Mammary epithelial cell (primary cell): ENCODE data around the gene FGF12.
A peak's percentile ranks its signal among the peaks of the same experiment; 100 is the strongest.

Experiments
- EZH2 ChIP-seq: IDR thresholded peaks from 2 replicates; pipeline ENCODE4 v1.6.1; 2012; ENCODE audit warnings: low read length, inconsistent platforms, borderline replicate concordance
- TF ChIP-seq, protein P1 (sequence below), 2 donors: IDR thresholded peaks in 1 of 2; conservative IDR thresholded peaks in 1 of 2; 2 replicates each; pipeline ENCODE4 v1.5.1; 2011 to 2012; ENCODE audit warnings: inconsistent platforms in 2 of 2, low read length in 2 of 2, mild to moderate bottlenecking in 2 of 2, control low read depth in 1 of 2, low read depth in 1 of 2; ENCODE audit not compliant: insufficient read depth in 1 of 2; ENCODE audit errors: extremely low read depth in 1 of 2

DNA sequence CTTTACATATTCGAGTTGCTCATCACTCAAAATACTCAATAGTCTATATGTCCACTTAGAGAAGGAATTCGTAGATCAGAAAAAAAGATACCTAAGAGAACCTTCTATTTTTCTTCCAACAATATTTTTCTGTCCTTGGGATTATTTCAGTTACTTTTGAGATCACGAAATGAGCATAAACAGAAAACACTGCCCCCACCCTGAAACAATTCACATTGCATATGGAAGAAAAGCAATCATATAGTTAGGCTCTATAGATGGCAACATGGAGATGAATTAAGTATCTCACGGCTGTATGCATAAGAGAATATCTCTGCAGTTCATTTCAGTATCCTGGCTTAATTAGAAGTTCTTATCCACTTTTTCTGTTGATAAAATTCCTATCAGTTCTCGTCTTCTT lies 391.1 kb downstream of the FGF12 start:
- TF ChIP-seq, protein P1, sequence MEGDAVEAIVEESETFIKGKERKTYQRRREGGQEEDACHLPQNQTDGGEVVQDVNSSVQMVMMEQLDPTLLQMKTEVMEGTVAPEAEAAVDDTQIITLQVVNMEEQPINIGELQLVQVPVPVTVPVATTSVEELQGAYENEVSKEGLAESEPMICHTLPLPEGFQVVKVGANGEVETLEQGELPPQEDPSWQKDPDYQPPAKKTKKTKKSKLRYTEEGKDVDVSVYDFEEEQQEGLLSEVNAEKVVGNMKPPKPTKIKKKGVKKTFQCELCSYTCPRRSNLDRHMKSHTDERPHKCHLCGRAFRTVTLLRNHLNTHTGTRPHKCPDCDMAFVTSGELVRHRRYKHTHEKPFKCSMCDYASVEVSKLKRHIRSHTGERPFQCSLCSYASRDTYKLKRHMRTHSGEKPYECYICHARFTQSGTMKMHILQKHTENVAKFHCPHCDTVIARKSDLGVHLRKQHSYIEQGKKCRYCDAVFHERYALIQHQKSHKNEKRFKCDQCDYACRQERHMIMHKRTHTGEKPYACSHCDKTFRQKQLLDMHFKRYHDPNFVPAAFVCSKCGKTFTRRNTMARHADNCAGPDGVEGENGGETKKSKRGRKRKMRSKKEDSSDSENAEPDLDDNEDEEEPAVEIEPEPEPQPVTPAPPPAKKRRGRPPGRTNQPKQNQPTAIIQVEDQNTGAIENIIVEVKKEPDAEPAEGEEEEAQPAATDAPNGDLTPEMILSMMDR (conservative IDR thresholded peaks at IDR 0.05 in 1 of 2, IDR thresholded peaks at IDR 0.05 in 1 of 2; ENCODE audit: extremely low read depth in 1 of 2, insufficient read depth in 1 of 2, low read depth in 1 of 2, low read length in 2 of 2), result peak; percentile 20 to 21
- no peak for TF ChIP-seq EZH2
